ENCODE data around the gene RNF213. TPM values are rescaled to one million over a fixed set of nuclear protein-coding genes. Genes with fewer than 3 reads are reported as not detected.

The RNF213 gene
- total and polyA plus RNA-seq, 2 of the 8 experiments (the other 6 are each of a cell fraction or from before 2014, with no cell fraction given), result 33.8 to 62.8 TPM

- Histone ChIP-seq H2BK12ac (ENCODE audit: low read depth, low read length) (no peak overlapping the region), H2BK120ac (replicated peaks; ENCODE audit: low read depth, low read length) (no peak overlapping the region), H2AK5ac (ENCODE audit: low read depth, low read length) (no peak overlapping the region), H3K14ac (ENCODE audit: insufficient read length) (no peak overlapping the region), H3K56ac (replicated peaks; ENCODE audit: insufficient read length, low read depth, low read length) (no peak overlapping the region), H3K79me1 (ENCODE audit: low read depth, low read length) (no peaks in the 10 kb centered on the region), H4K91ac (replicated peaks; ENCODE audit: insufficient read length, low read length) (no peak overlapping the region), H2BK20ac (ENCODE audit: low read length) (no peak overlapping the region), H3K4me2 (ENCODE audit: insufficient read depth in 1 of 2, low read depth in 2 of 2, low read length in 2 of 2) (no peak overlapping the region), H3K18ac (ENCODE audit: extremely low read depth, low read length) (no peak overlapping the region), H4K20me1 (replicated peaks in 1 of 2; ENCODE audit: control insufficient read depth in 1 of 2, insufficient read depth in 2 of 2, low read length in 2 of 2) (peaks cover 0 to 5% of the 10 kb centered on the region in 2 experiments), H3K4me3 (ENCODE audit: extremely low read depth in 1 of 4, insufficient read depth in 2 of 4, low read depth in 3 of 4, low read length in 4 of 4) (no peak overlapping the region), H4K5ac (ENCODE audit: insufficient read length, low read depth, low read length) (no peak overlapping the region), H3K23me2 (ENCODE audit: low read depth, low read length) (no peaks in the 10 kb centered on the region), H3K27ac (ENCODE audit: low read depth, low read length) (no peak overlapping the region), H2BK15ac (ENCODE audit: low read length) (no peak overlapping the region), H3K27me3 (replicated peaks in 1 of 4; ENCODE audit: control insufficient read depth in 3 of 4, extremely low read depth in 1 of 4, insufficient read depth in 3 of 4, low read length in 3 of 4) (no peaks in the 10 kb centered on the region; a peak in 1 of 7 replicates), H3K36me3 (ENCODE audit: control insufficient read depth in 2 of 4, insufficient read depth in 4 of 4, low read length in 3 of 4) (peaks cover 6 to 65% (median 33%) of the 10 kb centered on the region in 4 experiments), H3K79me2 (ENCODE audit: control insufficient read depth in 1 of 2, insufficient read depth in 2 of 2, low read length in 2 of 2) (no peaks in the 10 kb centered on the region), H4K8ac (ENCODE audit: extremely low read depth, insufficient read depth, low read length) (no peak overlapping the region), H3K4me1 (replicated peaks in 1 of 4; ENCODE audit: control insufficient read depth in 3 of 4, insufficient read depth in 4 of 4, low read length in 3 of 4) (no peaks in the 10 kb centered on the region), H3K9ac (replicated peaks in 1 of 4; ENCODE audit: extremely low read depth in 1 of 4, low read depth in 3 of 4, low read length in 3 of 4) (no peak overlapping the region), H3K9me3 (ENCODE audit: insufficient read depth in 2 of 2, low read depth in 1 of 2, low read length in 1 of 2) (peaks cover 0 to 2% of the 10 kb centered on the region in 2 experiments; a peak in 1 of 4 replicates), H2BK5ac (ENCODE audit: low read depth, low read length) (no peak overlapping the region), H3K4ac (replicated peaks; ENCODE audit: insufficient read length, low read depth, low read length) (no peak overlapping the region), H3K23ac (ENCODE audit: insufficient read length) (no peak overlapping the region), H2AFZ (ENCODE audit: low read length) (no peak overlapping the region)
- CTCF ChIA-PET (ENCODE audit: partially characterized antibody), result interaction anchor here (0.6 to 2.9 kb wide), 4 partner anchors 11 to 102 kb away, joined by 3 to 13 read pairs (median 5); no protein-coding TSS in a partner anchor
- TF ChIP-seq SIX5 (IDR thresholded peaks at IDR 0.05; ENCODE audit: low read depth, low read length) (no peak), RNF2 (IDR thresholded peaks at IDR 0.05; ENCODE audit: borderline replicate concordance, low read depth, low read length, missing control alignments, poor library complexity, severe bottlenecking) (no peak), RXRA (IDR thresholded peaks at IDR 0.05; ENCODE audit: insufficient read depth, low read depth, low read length) (no peak)
- POLR2A ChIA-PET (ENCODE audit: partially characterized antibody), result no interaction called here
- 95% methylated on average over 19 of the region's 19 CpGs; no CpG with 5 or more reads in 1 of the 2 experiments for WGBS, 2 experiments (ENCODE audit: extremely low coverage in 1 of 2, insufficient coverage in 1 of 2, insufficient read length in 1 of 2, insufficient replicate concordance in 2 of 2, low coverage in 1 of 2, low lambda C conversion rate in 2 of 2, missing lambda C conversion rate in 1 of 2)
- FAIRE-seq, result no peak
- DNase-seq (ENCODE audit: low read depth in 1 of 2, low spot score in 2 of 2), result no peak
Measured at GRCh38 chr17:80297996-80298560, 37.4 kb downstream of the RNF213 start.

Data from H1 (cell line).